K562 (cell line): ENCODE results near the gene ARFIP2. TPM values are rescaled to one million over a fixed set of nuclear protein-coding genes. Genes with fewer than 3 reads are reported as not detected.
A peak's percentile ranks its signal among the peaks of the same experiment; 100 is the strongest.

Source experiments
- ATAC-seq: fragments of 200-7000 bp; cut with Tn5 transposase; 3 replicates; pipeline ENCODE4 v1.9.1; 2020; ENCODE audit warnings: moderate library complexity
- BruUV-seq: library from RNA; stranded (reverse); fragments of 400-500 nt; replicated peaks from 2 replicates; lab custom pipeline; 2021; lab: Mats Ljungman, UMichigan
- CTCF ChIA-PET: fragments of 300-600 bp; formaldehyde crosslinking; extraction: SDS; loops from one replicate; lab custom pipeline; 2021; ENCODE audit warnings: low intra/inter-chr PET ratio; lab: Yijun Ruan, JAX
- POLR2A ChIA-PET: fragments of 300-600, 350-650 bp; sonication (Branson Sonifier 250); formaldehyde crosslinking; extraction: SDS; loops from one replicate; lab custom pipeline; 2021; ENCODE audit warnings: antibody characterized with exemption, inconsistent platforms; lab: Yijun Ruan, JAX
- DNase-seq, 4 experiments: peaks; one replicate each; pipeline versions ENCODE4 v3.0.0 to v3.0.0-alpha.2; 2011 to 2018; ENCODE audit warnings: low spot score in 3 of 4, mixed read lengths in 3 of 4; ENCODE audit errors: extremely low read depth in 1 of 4
- FAIRE-seq: peaks from 2 replicates; lab custom pipeline; 2011; peaks lifted over from hg19 to GRCh38; lab: Jason Lieb, UNC
- H2AFZ ChIP-seq: 2 replicates; pipeline ENCODE4 v1.6.0; 2011; ENCODE audit warnings: low read depth, low read length, control low read depth, inconsistent platforms
- H3K27ac ChIP-seq: fragments of 200-600 bp; 3 replicates; pipeline ENCODE4 v1.8.0; 2011; ENCODE audit warnings: low read depth, mild to moderate bottlenecking, control low read depth, inconsistent platforms, low read length, moderate library complexity, mixed read lengths; ENCODE audit errors: extremely low read depth
- H3K27me3 ChIP-seq, 2 experiments: fragments of 300-600 bp in 1 of 2; 2 replicates in 1 of 2; 3 replicates in 1 of 2; pipeline versions ENCODE4 v1.6.0 to v1.8.0; 2011; ENCODE audit warnings: inconsistent platforms in 2 of 2, low read length in 2 of 2, mild to moderate bottlenecking in 1 of 2, mixed read lengths in 1 of 2, moderate library complexity in 1 of 2; ENCODE audit not compliant: control insufficient read depth in 2 of 2, insufficient read depth in 2 of 2
- H3K36me3 ChIP-seq: fragments of 300-600 bp; 3 replicates; pipeline ENCODE4 v1.8.0; 2011; ENCODE audit warnings: mild to moderate bottlenecking, low read length, inconsistent platforms; ENCODE audit not compliant: control insufficient read depth, insufficient read depth
- H3K4me1 ChIP-seq, 2 experiments: fragments of 200-600 bp in 1 of 2; replicated peaks in 1 of 2; 2 replicates in 1 of 2; 3 replicates in 1 of 2; pipeline versions ENCODE4 v1.5.1 to v1.8.0; 2011; ENCODE audit warnings: inconsistent platforms in 2 of 2, low read length in 2 of 2, mild to moderate bottlenecking in 1 of 2, mixed read lengths in 1 of 2, moderate library complexity in 1 of 2; ENCODE audit not compliant: control insufficient read depth in 2 of 2, insufficient read depth in 2 of 2
- H3K4me2 ChIP-seq: 2 replicates; pipeline ENCODE4 v1.6.1; 2011; ENCODE audit warnings: low read length, control low read depth, inconsistent platforms, mixed read lengths; ENCODE audit not compliant: insufficient read depth
- H3K4me3 ChIP-seq: fragments of 200-600 bp; sonication (generic), shearing (Covaris generic); 2 replicates; pipeline ENCODE4 v1.5.1; 2016; ENCODE audit warnings: control low read depth, inconsistent platforms
- H3K79me2 ChIP-seq: fragments of 200-600 bp; 3 replicates; pipeline ENCODE4 v1.8.0; 2011; ENCODE audit warnings: low read length, inconsistent platforms; ENCODE audit not compliant: control insufficient read depth, insufficient read depth
- H3K9ac ChIP-seq, 2 experiments: 2 replicates each; pipeline versions ENCODE4 v1.6.0 to v1.6.1; 2011; ENCODE audit warnings: low read depth in 2 of 2, low read length in 2 of 2, control low read depth in 1 of 2, inconsistent platforms in 1 of 2, mild to moderate bottlenecking in 1 of 2, mixed read lengths in 1 of 2; ENCODE audit not compliant: insufficient read depth in 1 of 2
- H3K9me1 ChIP-seq: one replicate; pipeline ENCODE4 v1.6.0; 2011; ENCODE audit warnings: inconsistent platforms, mild to moderate bottlenecking, low read length, moderate library complexity; ENCODE audit not compliant: control insufficient read depth, insufficient read depth
- H3K9me3 ChIP-seq: replicated peaks from 2 replicates; pipeline ENCODE4 v1.5.1; 2011; ENCODE audit warnings: low read depth, low read length, inconsistent platforms; ENCODE audit not compliant: control insufficient read depth, insufficient read depth
- H4K20me1 ChIP-seq: replicated peaks from 2 replicates; pipeline ENCODE4 v1.6.1; 2011; ENCODE audit warnings: low read length, inconsistent platforms, mixed read lengths; ENCODE audit not compliant: control insufficient read depth, insufficient read depth
- DACH1 ChIP-seq: fragments of 450-650 bp; IDR thresholded peaks from 2 replicates; pipeline ENCODE4 v1.6.1; 2018; ENCODE audit not compliant: partially characterized antibody
- FOS ChIP-seq: IDR thresholded peaks from 3 replicates; pipeline ENCODE4 v1.6.1; 2011; ENCODE audit not compliant: insufficient read length; ENCODE audit errors: extremely low read depth
- HNRNPL ChIP-seq: fragments of 200-400 bp; formaldehyde crosslinking; IDR thresholded peaks from 2 replicates; pipeline ENCODE4 v1.6.1; 2017; ENCODE audit warnings: low read depth, mild to moderate bottlenecking, low read length
- MAFF ChIP-seq: IDR thresholded peaks from 2 replicates; pipeline ENCODE4 v1.6.1; 2012; ENCODE audit warnings: low read length, improper control_type of control experiment
- POLR2AphosphoS2 ChIP-seq: IDR thresholded peaks from 2 replicates; pipeline ENCODE4 v1.6.1; 2012; ENCODE audit warnings: low read length, improper control_type of control experiment
- ZNF224 ChIP-seq: sonication (generic); formaldehyde crosslinking; IDR thresholded peaks from 2 replicates; pipeline ENCODE4 v1.8.0; 2022; ENCODE audit warnings: mild to moderate bottlenecking, missing genetic modification reagents
- ZNF354B ChIP-seq: fragments of 250-450 bp; sonication (Bioruptor Pico); IDR thresholded peaks from 2 replicates; pipeline ENCODE4 v1.4.0; 2020
- ZNF384 ChIP-seq: IDR thresholded peaks from 2 replicates; pipeline ENCODE4 v1.6.1; 2012; ENCODE audit warnings: low read depth, low read length, improper control_type of control experiment
- ZNF584 ChIP-seq: fragments of 200-800 bp; sonication (Bioruptor generic); IDR thresholded peaks from 2 replicates; pipeline ENCODE4 v1.6.1; 2016; ENCODE audit warnings: low read depth, mild to moderate bottlenecking, missing genetic modification characterization, missing compliant biosample characterization
- ZNF586 ChIP-seq: fragments of 450-650 bp; formaldehyde crosslinking; conservative IDR thresholded peaks from 2 replicates; pipeline ENCODE4 v1.4.0; 2020; ENCODE audit warnings: mild to moderate bottlenecking, moderate library complexity
- WGBS: fragments of 100-300 bp; shearing (Covaris generic); methylation state at CpG from one replicate; pipeline ENCODE4 v1.1.6; 2016; ENCODE audit warnings: low coverage, mixed read lengths; ENCODE audit not compliant: insufficient coverage; ENCODE audit errors: missing lambda C conversion rate; 5-methylcytosine and 5-hydroxymethylcytosine counted together
- in situ Hi-C: fragments of 300-500 bp; cut with MboI; formaldehyde crosslinking; loops from 4 replicates; pipeline ENCODE4 v1.15.0; 2018; ENCODE audit warnings: inconsistent platforms, mixed read lengths
- intact Hi-C: fragments of 100-400 bp; cut with micrococcal nuclease; formaldehyde crosslinking; loops from 2 replicates; pipeline ENCODE4 v1.14.2; 2022
- polyA plus RNA-seq, 8 experiments: library from polyadenylated mRNA; depleted of rRNA in 4 of 8; stranded (reverse) in 5 of 8; unstranded in 3 of 8; fragments of >200 nt; fragmentation: Nextera tagmentation in 2 of 8; fragmentation: Illumina TruSeq in 1 of 8; extraction: Ambion mirVana in 2 of 8; extraction: Trizol in 1 of 8; gene quantifications; 2 replicates each; pipeline versions ENCODE4 v1.2.1 to v1.2.3, GENCODE V29; 2011 to 2014; ENCODE audit warnings: inconsistent platforms in 1 of 8, missing spikeins in 1 of 8
- total RNA-seq, 7 experiments: library from RNA; depleted of rRNA in 6 of 7; stranded (reverse); fragments of >200 nt in 6 of 7; fragmentation: Illumina TruSeq in 2 of 7; extraction: Trizol in 2 of 7; gene quantifications; 2 replicates each; pipeline versions ENCODE4 v1.2.1 to v1.2.3, GENCODE V29; 2011 to 2021; ENCODE audit warnings: low replicate concordance in 1 of 7
- TF ChIP-seq, protein P1 (sequence below): fragments of 450-650 bp; formaldehyde crosslinking; conservative IDR thresholded peaks from 2 replicates; pipeline ENCODE4 v1.4.0; 2022; ENCODE audit warnings: mild to moderate bottlenecking, missing genetic modification characterization

ARFIP2 gene
- total and polyA plus RNA-seq, 9 of the 15 experiments (the other 6 are each of a cell fraction or from before 2014, with no cell fraction given), result 11.8 to 74.1 (median 41.0) TPM

DNA sequence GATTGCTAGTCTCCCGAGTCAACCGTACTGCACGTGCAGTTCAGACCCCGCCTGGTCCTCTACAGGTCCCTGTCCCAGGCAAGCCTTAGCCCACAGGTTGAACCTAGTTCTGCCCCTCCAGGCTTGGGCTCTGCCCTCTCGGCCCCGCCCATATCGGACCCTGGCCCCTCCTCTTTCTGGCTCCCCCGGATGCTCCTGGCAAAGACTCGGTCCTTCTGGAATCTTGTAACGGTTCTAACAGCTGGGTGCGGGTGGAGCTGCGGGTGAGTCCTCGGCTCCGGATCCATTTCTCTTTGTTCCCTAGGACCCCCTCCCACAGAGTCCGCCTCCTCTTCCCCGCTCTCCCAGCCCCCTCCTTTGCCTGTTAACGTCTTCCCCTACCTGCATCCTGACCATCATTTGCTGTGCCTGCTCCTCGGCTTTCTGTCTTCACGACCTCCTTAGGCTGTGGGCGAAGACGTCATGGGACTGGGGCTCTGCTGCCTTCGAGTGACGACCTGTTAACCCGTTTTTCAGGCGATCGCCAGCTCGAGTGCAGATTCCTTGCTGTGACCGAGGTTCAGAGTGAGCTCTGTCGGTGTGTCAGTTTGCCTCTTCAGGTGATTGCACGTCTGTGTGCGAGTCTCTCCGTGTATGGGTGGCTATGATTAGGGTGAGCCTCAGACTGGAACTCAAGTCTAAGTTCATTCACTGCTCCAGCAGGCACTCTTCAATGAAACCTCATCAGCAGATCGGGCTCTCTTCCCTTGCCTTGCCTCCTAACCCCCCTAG is 16.1 kb upstream of the ARFIP2 start, which contains the start of gene DNHD1:
TSS of gene DNHD1 (plus strand) at position 212 of the 771 bp plus-strand sequence. CDS start 936 bp downstream, outside the sequence.
- Histone ChIP-seq H3K9me3 (no peaks in the 10 kb centered on the region), H3K79me2 (no peaks in the 10 kb centered on the region), H3K4me3 (no peak within 1 kb of the TSS), H3K4me2 (no peak within 1 kb of the TSS), H3K27ac (no peak within 1 kb of the TSS), H3K9me1 (no peaks in the 10 kb centered on the region), H3K9ac (peak within 1 kb of the TSS in 1 of 2 experiments; percentile 55; a peak in 2 of 4 replicates), H3K4me1 (no peaks in the 10 kb centered on the region), H2AFZ (no peak within 1 kb of the TSS), H4K20me1 (peaks cover 4% of the 10 kb centered on the region; the same call in 1 of the 2 replicates), H3K36me3 (peaks cover 39% of the 10 kb centered on the region), H3K27me3 (no peaks in the 10 kb centered on the region)
- BruUV-seq, result no TSS peak
- intact Hi-C loops, result no loop called here
- no peak for FAIRE-seq
- ChIA-PET POLR2A (interaction anchor here (0.6 to 5.1 kb wide), 5 partner anchors 9 to 44 kb away, joined by 3 to 33 read pairs (median 5); no protein-coding TSS in a partner anchor), CTCF (no interaction called here)
- WGBS, result 79% methylated on average over 22 of the region's 33 CpGs
- no peak for ATAC-seq
- in situ Hi-C loops, result no loop called here
- DNase-seq, result peak in 2 of 4 experiments; percentile 31 to 39
- TF ChIP-seq HNRNPL (no peak), ZNF586 (CRISPR knock-in tag) (no peak), MAFF (no peak), ZNF384 (no peak), DACH1 (no peak), ZNF354B (CRISPR knock-in tag) (no peak), FOS (no peak), POLR2AphosphoS2 (no peak), ZNF584 (CRISPR knock-in tag) (no peak), ZNF224 (no peak)
- TF ChIP-seq, protein P1, sequence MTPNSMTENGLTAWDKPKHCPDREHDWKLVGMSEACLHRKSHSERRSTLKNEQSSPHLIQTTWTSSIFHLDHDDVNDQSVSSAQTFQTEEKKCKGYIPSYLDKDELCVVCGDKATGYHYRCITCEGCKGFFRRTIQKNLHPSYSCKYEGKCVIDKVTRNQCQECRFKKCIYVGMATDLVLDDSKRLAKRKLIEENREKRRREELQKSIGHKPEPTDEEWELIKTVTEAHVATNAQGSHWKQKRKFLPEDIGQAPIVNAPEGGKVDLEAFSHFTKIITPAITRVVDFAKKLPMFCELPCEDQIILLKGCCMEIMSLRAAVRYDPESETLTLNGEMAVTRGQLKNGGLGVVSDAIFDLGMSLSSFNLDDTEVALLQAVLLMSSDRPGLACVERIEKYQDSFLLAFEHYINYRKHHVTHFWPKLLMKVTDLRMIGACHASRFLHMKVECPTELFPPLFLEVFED (CRISPR knock-in tag), result no peak
